Smooth muscle cell (in vitro differentiated cells): ENCODE results near the gene POLR2L. TPM values are rescaled to one million over a fixed set of nuclear protein-coding genes. Genes with fewer than 3 reads are reported as not detected.

Experiments used
- DNase-seq: peaks from one replicate; lab custom pipeline; 2025; ENCODE audit not compliant: unreplicated experiment; lab: John Stamatoyannopoulos, UW
- H2AFZ ChIP-seq: fragments of 200-600 bp; sonication (generic); 2 replicates; pipeline ENCODE4 v1.6.0; 2016; ENCODE audit warnings: antibody characterized with exemption, low read depth, mild to moderate bottlenecking
- H3F3A ChIP-seq: fragments of 200-600 bp; sonication (generic); 2 replicates; pipeline ENCODE4 v1.6.0; 2017; ENCODE audit warnings: antibody characterized with exemption, low read depth
- H3K27ac ChIP-seq: fragments of 200-600 bp; sonication (generic); 2 replicates; pipeline ENCODE4 v1.5.1; 2016; ENCODE audit warnings: low read depth, mild to moderate bottlenecking
- H3K27me3 ChIP-seq: fragments of 200-600 bp; sonication (generic); 2 replicates; pipeline ENCODE4 v1.6.1; 2016; ENCODE audit warnings: low read depth, mild to moderate bottlenecking
- H3K36me3 ChIP-seq: fragments of 200-600 bp; sonication (generic); 2 replicates; pipeline ENCODE4 v1.5.1; 2016; ENCODE audit warnings: low read depth
- H3K4me1 ChIP-seq: fragments of 200-600 bp; sonication (generic); 2 replicates; pipeline ENCODE4 v1.5.1; 2016; ENCODE audit warnings: low read depth
- H3K4me2 ChIP-seq: fragments of 200-600 bp; sonication (generic); 2 replicates; pipeline ENCODE4 v1.6.0; 2016; ENCODE audit warnings: mild to moderate bottlenecking
- H3K4me3 ChIP-seq: fragments of 200-600 bp; sonication (generic); 2 replicates; pipeline ENCODE4 v1.5.1; 2016; ENCODE audit warnings: mild to moderate bottlenecking
- H3K79me2 ChIP-seq: fragments of 200-600 bp; sonication (generic); 2 replicates; pipeline ENCODE4 v1.6.0; 2016; ENCODE audit warnings: low read depth, mild to moderate bottlenecking
- H3K9ac ChIP-seq: fragments of 200-600 bp; sonication (generic); 2 replicates; pipeline ENCODE4 v1.6.0; 2016; ENCODE audit warnings: low read depth
- H3K9me3 ChIP-seq: fragments of 200-600 bp; sonication (generic); replicated peaks from 2 replicates; pipeline ENCODE4 v1.5.1; 2016; ENCODE audit warnings: low read depth
- H4K20me1 ChIP-seq: fragments of 200-600 bp; sonication (generic); 2 replicates; pipeline ENCODE4 v1.6.0; 2016; ENCODE audit warnings: low read depth
- CTCF ChIP-seq: fragments of 200-600 bp; sonication (generic); IDR thresholded peaks from 2 replicates; pipeline ENCODE4 v1.5.1; 2017; ENCODE audit warnings: borderline replicate concordance, mild to moderate bottlenecking, antibody characterized with exemption; ENCODE audit not compliant: insufficient read depth, poor library complexity, severe bottlenecking
- WGBS: methylation state at CpG from one replicate; pipeline ENCODE4 v1.1.7; 2016; ENCODE audit warnings: low lambda C conversion rate; 5-methylcytosine and 5-hydroxymethylcytosine counted together
- polyA plus RNA-seq: library from polyadenylated mRNA; unstranded; fragments of >200 nt; fragmentation: Nextera tagmentation; extraction: Ambion mirVana; gene quantifications from 2 replicates; pipeline ENCODE4 v1.2.1, GENCODE V29; 2016
- total RNA-seq: library from RNA; depleted of rRNA; stranded (reverse); fragments of >200 nt; gene quantifications from 2 replicates; pipeline ENCODE4 v1.2.3, GENCODE V29; 2014

Gene POLR2L
- total and polyA plus RNA-seq, 2 experiments from 2014 or later: 51.4 to 380 TPM

GRCh38 chr11:850775-851763 lies 8.7 kb upstream of the POLR2L start:
- H3K9me3 ChIP-seq: no peaks in the 10 kb centered on the region
- H3K27ac ChIP-seq: no peak overlapping the region
- H4K20me1 ChIP-seq: peaks cover 96% of the 10 kb centered on the region
- H3K36me3 ChIP-seq: no peaks in the 10 kb centered on the region
- H3K4me2 ChIP-seq: peak overlapping the region; percentile 98
- no peak overlapping the region for H2AFZ ChIP-seq
- H3K4me1 ChIP-seq: peaks cover 29% of the 10 kb centered on the region
- H3K9ac ChIP-seq: no peak overlapping the region
- no peaks in the 10 kb centered on the region for H3F3A ChIP-seq
- H3K4me3 ChIP-seq: peak overlapping the region; percentile 53
- WGBS: 34% methylated on average over 28 of the region's 28 CpGs
- no peak for DNase-seq
- H3K27me3 ChIP-seq: peaks cover 19% of the 10 kb centered on the region
- TF ChIP-seq CTCF: no peak
- H3K79me2 ChIP-seq: no peaks in the 10 kb centered on the region

GRCh38 chr11:849951-850774 lies 7.8 kb upstream of the POLR2L start:
- Histone ChIP-seq H3K9ac (no peak overlapping the region), H3K36me3 (no peaks in the 10 kb centered on the region), H3K4me1 (peaks cover 27% of the 10 kb centered on the region), H3K9me3 (no peaks in the 10 kb centered on the region), H3F3A (no peaks in the 10 kb centered on the region), H3K27me3 (peaks cover 19% of the 10 kb centered on the region), H3K4me3 (peak overlapping the region; percentile 53), H2AFZ (no peak overlapping the region), H3K4me2 (peak overlapping the region; percentile 98), H4K20me1 (peaks cover 96% of the 10 kb centered on the region), H3K79me2 (no peaks in the 10 kb centered on the region), H3K27ac (no peak overlapping the region)
- WGBS: 6% methylated on average over 75 of the region's 97 CpGs
- no peak for DNase-seq
- no peak for TF ChIP-seq CTCF

GRCh38 chr11:849104-849824 lies 6.9 kb upstream of the POLR2L start:
- DNase-seq: no peak
- TF ChIP-seq CTCF: no peak
- peak overlapping the region; percentile 56 for H3K4me3 ChIP-seq
- H3K27ac ChIP-seq: no peak overlapping the region
- H2AFZ ChIP-seq: no peak overlapping the region
- no peaks in the 10 kb centered on the region for H3K36me3 ChIP-seq
- H3K27me3 ChIP-seq: peaks cover 19% of the 10 kb centered on the region
- H3F3A ChIP-seq: no peaks in the 10 kb centered on the region
- peak overlapping the region; percentile 98 for H3K4me2 ChIP-seq
- H3K4me1 ChIP-seq: peaks cover 26% of the 10 kb centered on the region
- 9% methylated on average over 24 of the region's 71 CpGs for WGBS
- H3K9me3 ChIP-seq: no peaks in the 10 kb centered on the region
- H3K79me2 ChIP-seq: no peaks in the 10 kb centered on the region
- H4K20me1 ChIP-seq: peaks cover 93% of the 10 kb centered on the region
- H3K9ac ChIP-seq: no peak overlapping the region
